HepG2 (cell line): ENCODE data around the gene STUB1. TPM values are rescaled to one million over a fixed set of nuclear protein-coding genes. Genes with fewer than 3 reads are reported as not detected.

Experiments used
- AGO2 ChIP-seq: fragments of 200-400 bp; formaldehyde crosslinking; optimal IDR thresholded peaks from 2 replicates; pipeline ENCODE3; 2017; ENCODE audit warnings: mild to moderate bottlenecking, low read depth, low read length, moderate library complexity
- FOSL2 ChIP-seq: sonication (generic); formaldehyde crosslinking; IDR thresholded peaks from 2 replicates; pipeline ENCODE4 v1.4.0; 2020; ENCODE audit warnings: missing genetic modification reagents
- FOXO1 ChIP-seq: sonication (generic); formaldehyde crosslinking; IDR thresholded peaks from 2 replicates; pipeline ENCODE4 v1.4.0; 2020; ENCODE audit warnings: missing genetic modification reagents
- HES4 ChIP-seq: sonication (generic); formaldehyde crosslinking; IDR thresholded peaks from 2 replicates; pipeline ENCODE4 v1.9.0; 2021; ENCODE audit warnings: mild to moderate bottlenecking, missing genetic modification reagents, borderline replicate concordance
- ISL2 ChIP-seq: sonication (generic); formaldehyde crosslinking; IDR thresholded peaks from 2 replicates; pipeline ENCODE4 v1.5.0; 2020; ENCODE audit warnings: missing genetic modification reagents
- MAZ ChIP-seq, 2 experiments: sonication (generic) in 1 of 2; formaldehyde crosslinking in 1 of 2; IDR thresholded peaks; 2 replicates each; pipeline versions ENCODE4 v1.5.0 to v1.6.1; 2012 to 2020; ENCODE audit warnings: low read depth in 2 of 2, mild to moderate bottlenecking in 2 of 2, borderline replicate concordance in 1 of 2, improper control_type of control experiment in 1 of 2, low read length in 1 of 2, missing genetic modification reagents in 1 of 2, moderate library complexity in 1 of 2
- NFE2L2 ChIP-seq: fragments of 150-350 bp; IDR thresholded peaks from 2 replicates; pipeline ENCODE4 v1.6.1; 2014; ENCODE audit warnings: low read length
- PRPF4 ChIP-seq: fragments of 200-400 bp; formaldehyde crosslinking; IDR thresholded peaks from 2 replicates; pipeline ENCODE4 v1.6.1; 2016; ENCODE audit warnings: low read length, low read depth; ENCODE audit not compliant: poor library complexity, severe bottlenecking
- RAD51 ChIP-seq: fragments of 450-650 bp; IDR thresholded peaks from 2 replicates; pipeline ENCODE4 v1.6.1; 2016; ENCODE audit warnings: borderline replicate concordance
- RARA ChIP-seq: IDR thresholded peaks from 2 replicates; pipeline ENCODE4 v1.6.1; 2016; ENCODE audit warnings: missing genetic modification reagents, missing compliant biosample characterization
- REL ChIP-seq: sonication (generic); formaldehyde crosslinking; conservative IDR thresholded peaks from 2 replicates; pipeline ENCODE4 v1.8.0; 2022; ENCODE audit warnings: mild to moderate bottlenecking, missing genetic modification reagents, moderate library complexity
- RORA ChIP-seq: sonication (generic); formaldehyde crosslinking; IDR thresholded peaks from 2 replicates; pipeline ENCODE4 v1.5.0; 2020; ENCODE audit warnings: mild to moderate bottlenecking, missing genetic modification reagents, moderate library complexity
- YEATS2 ChIP-seq: sonication (generic); formaldehyde crosslinking; IDR thresholded peaks from 2 replicates; pipeline ENCODE4 v1.4.0; 2020; ENCODE audit warnings: missing genetic modification reagents, borderline replicate concordance
- YY1 ChIP-seq: IDR thresholded peaks from 2 replicates; pipeline ENCODE4 v1.6.1; 2011; ENCODE audit warnings: low read length, low read depth, moderate library complexity, mild to moderate bottlenecking; ENCODE audit not compliant: insufficient read depth, insufficient replicate concordance
- ZBTB21 ChIP-seq: sonication (generic); formaldehyde crosslinking; IDR thresholded peaks from 2 replicates; pipeline ENCODE4 v1.4.0; 2020; ENCODE audit warnings: missing genetic modification reagents
- ZNF605 ChIP-seq: sonication (generic); formaldehyde crosslinking; IDR thresholded peaks from 2 replicates; pipeline ENCODE4 v1.8.0; 2022; ENCODE audit warnings: mild to moderate bottlenecking, missing genetic modification reagents
- polyA plus RNA-seq, 8 experiments: library from polyadenylated mRNA; depleted of rRNA in 3 of 8; stranded (reverse) in 7 of 8; unstranded in 1 of 8; fragments of >200 nt; fragmentation: Illumina TruSeq in 4 of 8; extraction: Trizol in 4 of 8; gene quantifications; 2 replicates each; pipeline versions ENCODE4 v1.2.1 to v1.2.3, GENCODE V29; 2011 to 2016; ENCODE audit warnings: low read depth in 4 of 8, missing spikeins in 1 of 8, mixed read lengths in 1 of 8; ENCODE audit not compliant: insufficient read depth in 1 of 8
- total RNA-seq, 5 experiments: library from RNA; depleted of rRNA; stranded (reverse); fragments of >200 nt; fragmentation: Illumina TruSeq; extraction: Trizol; gene quantifications; 2 replicates each; pipeline ENCODE4 v1.2.3, GENCODE V29; 2016; ENCODE audit warnings: low read depth in 1 of 5
- TF ChIP-seq, protein P1 (sequence below): sonication (generic); formaldehyde crosslinking; IDR thresholded peaks from 2 replicates; pipeline ENCODE4 v1.8.0; 2022; ENCODE audit warnings: missing genetic modification reagents, low read depth, mild to moderate bottlenecking, borderline replicate concordance
- TF ChIP-seq, protein P2 (sequence below): sonication (generic); formaldehyde crosslinking; IDR thresholded peaks from 2 replicates; pipeline ENCODE4 v1.4.0; 2020; ENCODE audit warnings: missing genetic modification reagents, mild to moderate bottlenecking, borderline replicate concordance
- TF ChIP-seq, protein P3 (sequence below): sonication (generic); formaldehyde crosslinking; IDR thresholded peaks from 2 replicates; pipeline ENCODE4 v1.4.0; 2020; ENCODE audit warnings: missing genetic modification reagents
- TF ChIP-seq, protein P4 (sequence below): sonication (generic); formaldehyde crosslinking; IDR thresholded peaks from 2 replicates; pipeline ENCODE4 v1.4.0; 2020; ENCODE audit warnings: missing genetic modification reagents
- TF ChIP-seq, protein P5 (sequence below): sonication (generic); formaldehyde crosslinking; conservative IDR thresholded peaks from 2 replicates; pipeline ENCODE4 v1.4.0; 2020; ENCODE audit warnings: missing genetic modification reagents
- TF ChIP-seq, protein P6 (sequence below): sonication (generic); formaldehyde crosslinking; IDR thresholded peaks from 2 replicates; pipeline ENCODE4 v1.5.1; 2020; ENCODE audit warnings: mild to moderate bottlenecking, missing genetic modification reagents, borderline replicate concordance

The STUB1 gene
- total and polyA plus RNA-seq, 2 of the 13 experiments (the other 11 are each of a cell fraction or from before 2014, with no cell fraction given), result 52.9 to 78.2 TPM

DNA sequence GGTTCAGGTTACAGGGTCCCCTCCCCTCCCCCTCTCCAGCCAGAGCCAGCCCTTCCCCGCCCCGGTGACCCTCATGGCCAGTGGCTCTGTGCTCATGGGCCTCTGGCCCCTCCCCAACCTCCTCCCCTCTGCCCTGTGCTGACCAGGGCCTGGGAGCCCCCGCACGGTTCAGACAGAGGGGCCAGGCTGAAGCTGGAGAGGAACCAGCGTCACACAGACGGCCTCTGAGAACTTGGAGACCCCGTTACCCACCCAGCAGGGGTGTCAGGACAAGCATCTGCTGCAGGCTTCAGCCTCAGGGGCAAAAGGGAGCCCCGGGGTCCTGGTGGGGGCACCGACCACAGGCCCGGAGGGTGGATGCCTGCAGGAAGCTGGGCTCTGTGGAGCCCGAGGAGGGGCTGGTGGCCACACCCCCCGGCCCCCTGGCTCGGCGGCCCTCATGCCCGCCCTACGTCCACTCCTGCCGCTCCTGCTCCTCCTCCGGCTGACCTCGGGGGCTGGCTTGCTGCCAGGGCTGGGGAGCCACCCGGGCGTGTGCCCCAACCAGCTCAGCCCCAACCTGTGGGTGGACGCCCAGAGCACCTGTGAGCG lies 49.3 kb upstream of the STUB1 start, which contains the start of gene WFIKKN1 (continued):
- TF ChIP-seq, protein P1, sequence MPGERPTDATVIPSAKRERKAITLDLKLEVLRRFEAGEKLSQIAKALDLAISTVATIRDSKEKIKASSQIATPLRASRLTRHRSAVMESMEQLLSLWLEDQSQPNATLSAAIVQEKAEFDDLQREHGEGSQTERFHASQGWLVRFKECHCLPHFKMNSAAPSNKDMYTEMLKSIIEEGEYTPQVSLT (CRISPR knock-in tag), result no peak
- TF ChIP-seq, protein P2, sequence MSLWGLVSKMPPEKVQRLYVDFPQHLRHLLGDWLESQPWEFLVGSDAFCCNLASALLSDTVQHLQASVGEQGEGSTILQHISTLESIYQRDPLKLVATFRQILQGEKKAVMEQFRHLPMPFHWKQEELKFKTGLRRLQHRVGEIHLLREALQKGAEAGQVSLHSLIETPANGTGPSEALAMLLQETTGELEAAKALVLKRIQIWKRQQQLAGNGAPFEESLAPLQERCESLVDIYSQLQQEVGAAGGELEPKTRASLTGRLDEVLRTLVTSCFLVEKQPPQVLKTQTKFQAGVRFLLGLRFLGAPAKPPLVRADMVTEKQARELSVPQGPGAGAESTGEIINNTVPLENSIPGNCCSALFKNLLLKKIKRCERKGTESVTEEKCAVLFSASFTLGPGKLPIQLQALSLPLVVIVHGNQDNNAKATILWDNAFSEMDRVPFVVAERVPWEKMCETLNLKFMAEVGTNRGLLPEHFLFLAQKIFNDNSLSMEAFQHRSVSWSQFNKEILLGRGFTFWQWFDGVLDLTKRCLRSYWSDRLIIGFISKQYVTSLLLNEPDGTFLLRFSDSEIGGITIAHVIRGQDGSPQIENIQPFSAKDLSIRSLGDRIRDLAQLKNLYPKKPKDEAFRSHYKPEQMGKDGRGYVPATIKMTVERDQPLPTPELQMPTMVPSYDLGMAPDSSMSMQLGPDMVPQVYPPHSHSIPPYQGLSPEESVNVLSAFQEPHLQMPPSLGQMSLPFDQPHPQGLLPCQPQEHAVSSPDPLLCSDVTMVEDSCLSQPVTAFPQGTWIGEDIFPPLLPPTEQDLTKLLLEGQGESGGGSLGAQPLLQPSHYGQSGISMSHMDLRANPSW, result no peak
- TF ChIP-seq NFE2L2 (no peak), ISL2 (CRISPR knock-in tag) (0 out of 2 replicates have a peak, but pooled peaks have one; percentile 44), YY1 (no peak), RAD51 (no peak), MAZ (IDR thresholded peaks at IDR 0.05; ENCODE audit: borderline replicate concordance, low read depth, low read length) (no peak), MAZ (CRISPR knock-in tag; IDR thresholded peaks at IDR 0.05; ENCODE audit: low read depth) (peak; percentile 87), PRPF4 (no peak), REL (no peak), ZBTB21 (CRISPR knock-in tag) (no peak), HES4 (CRISPR knock-in tag) (no peak), YEATS2 (CRISPR knock-in tag) (no peak), RORA (CRISPR knock-in tag) (no peak), FOXO1 (CRISPR knock-in tag) (no peak), ZNF605 (CRISPR knock-in tag) (peak; percentile 66; the same call in 1 of the 2 replicates), FOSL2 (CRISPR knock-in tag) (no peak), RARA (CRISPR knock-in tag) (peak; percentile 22; the same call in 1 of the 2 replicates), AGO2 (peak; percentile 90)
- TF ChIP-seq, protein P3, sequence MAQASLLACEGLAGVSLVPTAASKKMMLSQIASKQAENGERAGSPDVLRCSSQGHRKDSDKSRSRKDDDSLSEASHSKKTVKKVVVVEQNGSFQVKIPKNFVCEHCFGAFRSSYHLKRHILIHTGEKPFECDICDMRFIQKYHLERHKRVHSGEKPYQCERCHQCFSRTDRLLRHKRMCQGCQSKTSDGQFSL (CRISPR knock-in tag), result peak; percentile 31; the same call in 1 of the 2 replicates
- TF ChIP-seq, protein P4, sequence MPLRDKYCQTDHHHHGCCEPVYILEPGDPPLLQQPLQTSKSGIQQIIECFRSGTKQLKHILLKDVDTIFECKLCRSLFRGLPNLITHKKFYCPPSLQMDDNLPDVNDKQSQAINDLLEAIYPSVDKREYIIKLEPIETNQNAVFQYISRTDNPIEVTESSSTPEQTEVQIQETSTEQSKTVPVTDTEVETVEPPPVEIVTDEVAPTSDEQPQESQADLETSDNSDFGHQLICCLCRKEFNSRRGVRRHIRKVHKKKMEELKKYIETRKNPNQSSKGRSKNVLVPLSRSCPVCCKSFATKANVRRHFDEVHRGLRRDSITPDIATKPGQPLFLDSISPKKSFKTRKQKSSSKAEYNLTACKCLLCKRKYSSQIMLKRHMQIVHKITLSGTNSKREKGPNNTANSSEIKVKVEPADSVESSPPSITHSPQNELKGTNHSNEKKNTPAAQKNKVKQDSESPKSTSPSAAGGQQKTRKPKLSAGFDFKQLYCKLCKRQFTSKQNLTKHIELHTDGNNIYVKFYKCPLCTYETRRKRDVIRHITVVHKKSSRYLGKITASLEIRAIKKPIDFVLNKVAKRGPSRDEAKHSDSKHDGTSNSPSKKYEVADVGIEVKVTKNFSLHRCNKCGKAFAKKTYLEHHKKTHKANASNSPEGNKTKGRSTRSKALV (CRISPR knock-in tag), result 0 out of 2 replicates have a peak, but pooled peaks have one; percentile 4
- TF ChIP-seq, protein P5, sequence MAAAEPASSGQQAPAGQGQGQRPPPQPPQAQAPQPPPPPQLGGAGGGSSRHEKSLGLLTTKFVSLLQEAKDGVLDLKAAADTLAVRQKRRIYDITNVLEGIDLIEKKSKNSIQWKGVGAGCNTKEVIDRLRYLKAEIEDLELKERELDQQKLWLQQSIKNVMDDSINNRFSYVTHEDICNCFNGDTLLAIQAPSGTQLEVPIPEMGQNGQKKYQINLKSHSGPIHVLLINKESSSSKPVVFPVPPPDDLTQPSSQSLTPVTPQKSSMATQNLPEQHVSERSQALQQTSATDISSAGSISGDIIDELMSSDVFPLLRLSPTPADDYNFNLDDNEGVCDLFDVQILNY (CRISPR knock-in tag), result no peak
- TF ChIP-seq, protein P6, sequence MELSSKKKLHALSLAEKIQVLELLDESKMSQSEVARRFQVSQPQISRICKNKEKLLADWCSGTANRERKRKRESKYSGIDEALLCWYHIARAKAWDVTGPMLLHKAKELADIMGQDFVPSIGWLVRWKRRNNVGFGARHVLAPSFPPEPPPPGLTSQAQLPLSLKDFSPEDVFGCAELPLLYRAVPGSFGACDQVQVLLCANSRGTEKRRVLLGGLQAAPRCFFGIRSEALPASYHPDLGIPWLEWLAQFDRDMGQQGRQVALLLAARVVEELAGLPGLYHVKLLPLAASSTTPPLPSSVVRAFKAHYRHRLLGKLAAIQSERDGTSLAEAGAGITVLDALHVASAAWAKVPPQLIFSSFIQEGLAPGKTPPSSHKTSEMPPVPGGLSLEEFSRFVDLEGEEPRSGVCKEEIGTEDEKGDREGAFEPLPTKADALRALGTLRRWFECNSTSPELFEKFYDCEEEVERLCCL (CRISPR knock-in tag), result no peak
